ENCODE measurements around the gene SCN2B.
A peak's percentile ranks its signal among the peaks of the same experiment; 100 is the strongest.

SCN2B gene

DNA sequence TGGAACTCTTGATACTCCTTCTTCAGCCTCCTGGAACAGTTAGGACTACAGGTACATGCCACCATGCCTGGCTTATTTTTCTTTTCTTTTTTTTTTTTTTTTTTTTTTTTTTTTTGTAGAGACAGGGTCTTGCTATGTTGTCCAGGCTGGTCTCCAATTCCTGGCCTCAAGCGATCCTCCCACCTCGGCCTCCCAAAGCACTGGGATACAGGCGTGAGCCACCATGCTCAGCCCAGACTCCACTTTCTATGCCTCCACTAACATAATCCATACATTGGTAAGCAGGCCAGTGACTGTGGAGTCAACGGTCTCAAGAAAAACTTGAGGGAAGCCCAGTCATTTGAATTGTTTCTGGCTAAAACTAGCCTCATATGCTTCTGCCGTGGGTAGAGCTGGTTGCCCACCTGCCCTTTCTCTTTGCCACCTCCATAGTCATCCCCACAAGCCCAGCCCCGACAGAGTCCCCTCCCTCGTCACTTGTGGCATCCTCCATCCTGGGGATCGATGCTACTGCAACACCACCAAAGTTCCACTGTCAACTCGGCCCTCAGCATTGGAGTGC is 2.4 kb downstream of the SCN2B start:
- no peak for DNase-seq

DNA sequence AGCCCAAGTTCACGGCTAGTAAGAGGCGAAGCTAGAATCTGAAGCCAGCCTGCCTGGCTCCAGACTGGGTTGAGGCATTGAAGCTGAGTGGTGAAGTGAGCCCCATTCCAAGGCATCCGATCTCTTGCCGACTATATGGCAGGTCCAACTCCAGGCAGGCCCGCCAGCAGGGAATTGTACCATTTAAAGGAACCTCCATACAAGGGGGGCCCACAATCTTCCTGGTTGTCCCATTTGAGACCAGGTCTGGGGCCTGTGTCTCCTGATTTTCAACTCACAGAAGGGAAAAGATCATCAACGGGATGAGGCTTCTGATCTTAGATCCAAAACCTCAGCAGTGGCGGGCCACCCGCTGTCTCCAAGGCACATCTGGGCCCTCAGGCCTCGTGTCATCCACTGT is 4.1 kb downstream of the SCN2B start:
- no peak for DNase-seq

DNA sequence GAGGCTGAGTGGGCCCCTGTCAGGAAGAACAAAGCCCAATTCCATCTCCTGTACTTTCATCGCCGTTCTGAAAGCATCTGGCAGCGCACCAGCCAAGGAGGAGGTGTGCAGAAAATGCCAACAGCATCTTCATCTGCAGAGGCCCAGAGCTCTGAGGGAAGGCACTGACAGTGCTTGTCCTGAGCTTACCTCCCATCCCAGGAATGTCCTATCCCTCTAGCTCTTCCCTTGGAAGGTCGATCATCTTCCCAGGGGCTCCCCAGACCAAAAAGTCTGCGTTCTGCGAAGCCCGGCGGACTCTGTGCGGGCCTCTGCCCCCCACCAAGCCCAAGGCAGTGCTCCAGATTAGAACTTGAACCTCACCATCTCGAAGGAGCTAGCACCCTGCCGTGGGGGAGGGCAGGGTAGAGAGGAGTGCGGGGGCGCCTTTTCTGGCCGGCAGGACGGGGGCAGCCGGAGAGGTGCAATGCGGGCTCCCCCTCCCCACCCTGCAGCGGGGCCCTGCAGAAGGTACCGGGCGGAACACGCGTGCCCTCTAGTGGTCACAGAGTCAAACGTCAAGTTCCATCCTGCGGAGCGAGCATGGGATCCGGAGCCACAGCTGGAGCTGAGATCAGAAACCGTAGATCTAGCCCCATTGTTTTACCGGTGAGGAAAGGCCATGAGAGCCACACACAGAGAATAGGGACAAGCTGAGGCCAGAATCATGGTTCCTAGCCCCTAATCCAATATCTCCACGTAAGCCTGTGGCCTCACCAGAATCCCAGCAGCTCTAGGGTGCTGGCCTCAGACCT is 5.0 kb downstream of the SCN2B start:
- peak; percentile 69 for DNase-seq

DNA sequence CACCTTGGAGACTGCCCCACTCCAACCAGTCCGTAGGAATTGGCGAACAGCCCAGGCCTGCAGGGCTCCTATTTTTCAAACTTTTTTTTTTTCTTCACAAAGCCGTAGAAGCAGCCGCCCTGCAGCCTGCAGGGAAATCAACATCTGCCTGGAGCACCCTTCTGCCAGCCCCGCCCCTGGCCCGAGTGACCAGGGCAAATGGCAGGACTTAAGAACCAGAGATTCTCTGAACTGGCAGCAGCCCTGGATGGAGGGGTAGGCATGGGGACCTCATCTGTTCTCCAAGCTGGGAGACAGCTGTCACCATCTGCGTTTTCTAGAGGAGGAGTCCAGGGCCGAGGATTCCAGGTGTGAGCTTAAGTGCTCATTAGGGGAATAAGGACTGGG is 5.6 kb downstream of the SCN2B start:
- DNase-seq = no peak

DNA sequence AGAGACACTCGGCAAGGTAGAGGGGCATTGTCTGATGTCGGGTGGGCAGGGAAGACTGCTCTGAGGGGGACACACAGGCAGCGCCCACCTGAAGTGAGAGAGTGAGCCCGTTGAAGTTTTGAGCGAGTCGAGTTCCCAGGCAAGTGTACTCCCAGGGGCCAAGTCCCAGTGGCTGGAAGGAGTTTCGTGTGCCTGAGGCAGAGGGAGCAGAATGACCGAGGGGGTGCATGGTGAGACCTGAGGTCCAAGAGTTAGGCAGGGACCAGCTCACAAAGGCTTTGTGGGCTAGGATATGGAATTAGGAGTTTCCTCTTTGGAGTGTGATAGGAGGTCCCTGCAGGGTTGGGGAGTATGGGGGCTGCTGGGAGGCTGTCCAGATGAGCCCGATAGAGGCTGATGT is 6.2 kb downstream of the SCN2B start:
- no peak for DNase-seq

DNA sequence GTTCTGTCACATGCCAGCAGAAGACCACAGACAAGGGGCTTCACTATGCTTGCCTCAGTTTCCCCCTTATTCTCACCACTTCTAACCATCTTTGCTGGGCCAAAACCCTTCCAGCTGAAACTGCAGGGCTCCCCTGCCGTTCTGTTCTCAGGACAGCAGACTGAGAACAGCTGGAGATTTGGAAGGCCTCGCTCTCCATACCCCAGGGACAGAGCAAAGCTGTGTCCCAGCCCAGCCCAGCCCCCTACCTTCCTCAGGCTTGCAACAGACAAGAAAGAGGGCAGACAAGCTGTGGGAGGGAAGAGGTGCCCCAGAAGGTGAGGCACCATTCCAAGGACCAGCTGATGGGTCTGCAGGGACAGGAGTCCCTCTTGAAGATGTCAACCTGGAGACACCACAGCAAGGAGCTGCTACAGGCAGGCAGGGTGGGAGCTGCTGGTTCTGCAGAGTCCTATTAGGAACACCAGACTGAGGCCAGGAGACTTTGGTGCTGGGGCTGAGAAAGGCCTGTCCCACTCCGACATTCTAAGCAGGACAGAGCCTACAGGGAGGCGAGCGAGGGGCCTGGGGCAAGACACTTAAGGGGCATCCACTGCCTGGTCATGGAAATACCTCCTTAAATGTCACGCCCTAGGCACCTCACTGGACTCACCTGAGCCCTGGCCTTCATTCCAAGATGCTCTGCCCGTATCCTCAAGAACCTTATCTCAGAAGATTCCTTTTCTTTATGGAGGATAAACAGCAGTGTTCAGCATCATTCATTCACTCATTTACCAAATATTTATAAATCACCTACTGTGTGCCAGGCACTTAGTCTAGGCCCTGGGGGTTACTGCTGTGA is 6.9 kb downstream of the SCN2B start:
- no peak for DNase-seq

DNA sequence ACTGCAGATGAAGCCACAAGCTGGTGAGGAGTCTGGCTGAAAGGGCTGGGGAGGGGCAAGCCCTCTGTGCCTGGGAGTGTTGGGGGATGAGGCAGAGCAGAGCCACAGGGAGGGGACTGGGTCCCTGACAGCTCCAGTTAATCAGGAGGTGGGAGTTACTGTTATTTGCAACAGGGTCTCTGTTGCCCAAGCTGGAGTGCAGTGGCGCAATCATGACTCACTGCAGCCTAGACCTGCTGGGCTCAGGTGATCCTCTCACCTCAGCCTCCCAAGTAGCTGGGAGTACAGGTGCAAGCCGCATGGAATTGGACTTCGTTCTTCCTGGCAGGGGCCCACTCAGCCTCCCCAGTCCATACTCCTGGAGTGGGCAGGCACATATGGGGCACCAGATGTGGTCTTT is 7.7 kb downstream of the SCN2B start:
- DNase-seq = no peak

DNA sequence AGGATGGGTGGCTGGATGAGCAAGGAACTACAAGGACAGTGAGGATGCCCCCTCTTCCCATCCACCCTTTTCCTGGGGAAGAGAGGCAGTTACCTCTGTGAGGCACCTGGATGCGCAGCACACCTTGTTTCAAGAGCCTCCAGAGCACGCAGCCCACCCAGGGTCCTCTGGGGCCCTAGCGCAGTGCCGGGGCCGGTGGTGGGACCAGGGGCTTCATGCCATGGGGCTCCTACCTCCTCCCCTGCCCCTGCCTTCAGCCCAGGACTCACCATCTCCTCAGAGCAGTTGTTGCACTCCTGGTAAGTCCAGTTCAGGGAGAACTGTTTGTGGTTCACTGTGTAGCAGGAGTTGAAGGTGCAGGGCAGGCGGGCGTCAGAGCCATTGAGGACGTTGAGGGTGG is 8.1 kb downstream of the SCN2B start:
- DNase-seq = no peak

DNA sequence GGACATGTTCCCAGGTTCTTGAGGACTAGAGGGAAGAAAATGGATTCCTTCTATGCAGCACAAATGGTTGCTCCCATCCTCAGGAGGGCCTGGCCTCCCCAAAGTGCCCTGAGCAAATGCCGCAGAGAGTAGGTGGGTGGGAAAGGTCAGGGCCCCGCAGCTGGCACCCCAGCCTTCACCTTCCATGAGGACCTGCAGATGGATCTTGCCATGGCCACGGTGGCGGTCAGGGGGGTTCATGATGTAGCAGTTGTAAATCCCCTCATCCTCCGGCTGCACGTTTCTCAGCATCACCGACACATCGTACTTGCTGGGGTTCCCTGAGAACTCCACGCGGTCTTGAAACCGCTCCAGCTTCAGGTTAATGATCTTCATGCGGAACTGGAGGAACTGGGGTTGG is 8.5 kb downstream of the SCN2B start:
- no peak for DNase-seq

DNA sequence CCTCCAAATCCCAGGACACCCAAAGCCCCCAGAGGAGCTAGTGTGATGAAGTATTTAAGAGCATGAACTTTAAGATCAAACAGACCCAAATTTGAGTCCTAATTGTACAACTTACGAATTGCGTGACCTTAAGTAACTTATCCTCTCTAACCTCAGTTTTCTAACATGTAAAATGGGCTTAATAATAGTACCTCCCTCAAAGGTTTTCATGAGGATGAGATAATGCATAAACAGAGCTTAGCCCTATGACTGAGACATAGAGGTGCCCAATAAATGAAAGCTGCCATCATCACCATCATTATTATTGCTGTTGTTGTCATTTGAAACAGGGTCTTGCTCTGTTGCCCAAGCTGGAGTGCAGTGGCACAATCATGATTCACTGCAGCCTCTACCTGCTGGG is 9.2 kb downstream of the SCN2B start:
- DNase-seq = no peak

DNA sequence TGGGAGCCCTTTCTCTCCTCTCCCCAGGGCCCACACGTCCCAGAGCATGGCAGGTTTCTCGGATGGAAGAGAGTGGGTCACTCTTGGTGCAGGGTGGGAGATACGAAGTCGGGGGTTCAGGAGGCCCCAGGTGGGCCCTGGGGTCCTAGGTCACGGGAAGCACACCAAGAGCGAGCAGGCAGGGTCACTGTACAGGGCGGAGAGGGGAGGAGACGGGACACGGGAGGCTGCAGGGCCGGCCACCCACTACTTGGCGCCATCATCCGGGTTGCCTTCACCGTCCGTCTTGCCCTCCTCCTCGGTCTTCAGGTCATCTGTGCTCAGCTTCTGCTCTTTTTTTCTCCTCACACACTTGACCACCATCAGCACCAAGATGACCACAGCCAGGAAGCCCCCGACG is 9.8 kb downstream of the SCN2B start:
- DNase-seq = no peak

DNA sequence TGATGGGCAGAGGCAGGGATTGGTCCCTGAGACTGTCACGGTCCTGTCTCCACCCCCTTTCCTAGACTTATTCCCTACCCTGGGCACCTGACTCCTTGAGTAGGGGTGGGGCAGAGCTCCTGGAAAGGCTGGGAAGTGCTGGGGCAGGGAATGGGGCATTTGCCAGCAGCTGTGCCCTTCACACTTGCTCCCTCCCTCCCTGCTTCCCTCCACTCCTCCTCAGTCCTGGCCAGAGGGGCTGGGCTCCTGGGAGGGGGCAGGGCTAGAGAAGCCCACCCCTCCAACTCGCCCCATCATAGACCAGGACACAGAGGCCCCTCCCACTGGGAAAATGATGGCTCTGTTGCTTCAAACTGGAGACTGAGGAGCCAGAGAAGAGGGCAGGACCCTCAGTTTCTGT is 11.6 kb downstream of the SCN2B start:
- DNase-seq = no peak

DNA sequence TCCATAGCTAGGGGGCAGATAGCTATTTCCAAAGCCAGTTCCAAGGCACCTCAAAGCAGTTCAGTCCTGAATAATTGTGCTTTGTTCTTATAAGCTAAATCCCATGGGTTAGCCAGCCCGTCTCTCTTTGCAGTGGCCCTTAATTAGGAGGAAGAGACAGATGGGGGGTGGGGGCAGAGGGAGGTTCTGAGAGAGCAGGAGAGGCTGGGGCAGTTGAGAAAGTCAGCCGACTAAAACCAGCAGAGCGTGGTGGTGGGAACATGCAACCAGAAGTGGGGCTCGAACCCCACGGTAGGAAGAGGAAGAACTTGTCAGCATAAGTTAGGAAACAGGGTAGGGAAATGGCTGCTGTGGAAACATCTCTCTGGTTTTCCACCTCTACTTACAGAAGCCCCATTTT is 12.9 kb downstream of the SCN2B start:
- DNase-seq = no peak

DNA sequence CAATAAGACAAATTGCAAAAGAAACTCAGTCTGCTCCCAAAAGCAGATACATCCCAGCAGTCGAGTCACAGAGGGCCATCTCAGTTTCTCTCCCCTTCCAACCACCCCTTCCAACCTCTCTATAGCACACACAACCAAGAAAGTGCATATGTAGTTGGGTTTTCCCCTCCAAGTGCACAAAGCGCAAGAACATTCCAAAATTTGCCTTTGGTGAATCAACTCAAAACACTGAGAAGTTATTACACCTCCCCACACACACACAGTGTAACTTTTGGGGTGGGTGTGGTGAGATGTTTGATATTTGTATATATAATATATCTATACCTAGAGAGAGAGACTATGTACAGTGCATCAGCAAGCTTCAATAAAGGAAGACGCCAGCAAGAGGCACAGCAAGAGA is 13.6 kb downstream of the SCN2B start:
- DNase-seq = no peak

DNA sequence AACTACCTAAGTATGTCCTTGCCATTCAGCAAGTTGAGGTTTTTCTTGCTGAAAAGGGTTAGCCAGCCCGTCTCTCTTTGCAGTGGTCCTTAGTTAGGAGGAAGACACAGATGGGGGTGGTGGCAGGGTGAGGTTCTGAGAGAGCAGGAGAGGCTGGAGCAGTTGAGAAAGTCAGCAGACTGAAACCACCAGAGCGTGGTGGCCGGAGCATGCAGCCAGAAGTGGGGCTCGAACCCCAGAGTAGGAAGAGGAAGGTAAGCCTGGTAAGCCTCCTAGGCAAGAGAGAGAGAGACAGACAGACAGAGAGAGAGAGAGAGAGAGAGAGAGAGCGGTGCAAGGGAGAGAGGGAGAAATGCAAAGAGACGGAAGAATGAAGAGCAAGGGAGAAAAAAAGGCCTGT is 14.7 kb downstream of the SCN2B start:
- DNase-seq = no peak

DNA sequence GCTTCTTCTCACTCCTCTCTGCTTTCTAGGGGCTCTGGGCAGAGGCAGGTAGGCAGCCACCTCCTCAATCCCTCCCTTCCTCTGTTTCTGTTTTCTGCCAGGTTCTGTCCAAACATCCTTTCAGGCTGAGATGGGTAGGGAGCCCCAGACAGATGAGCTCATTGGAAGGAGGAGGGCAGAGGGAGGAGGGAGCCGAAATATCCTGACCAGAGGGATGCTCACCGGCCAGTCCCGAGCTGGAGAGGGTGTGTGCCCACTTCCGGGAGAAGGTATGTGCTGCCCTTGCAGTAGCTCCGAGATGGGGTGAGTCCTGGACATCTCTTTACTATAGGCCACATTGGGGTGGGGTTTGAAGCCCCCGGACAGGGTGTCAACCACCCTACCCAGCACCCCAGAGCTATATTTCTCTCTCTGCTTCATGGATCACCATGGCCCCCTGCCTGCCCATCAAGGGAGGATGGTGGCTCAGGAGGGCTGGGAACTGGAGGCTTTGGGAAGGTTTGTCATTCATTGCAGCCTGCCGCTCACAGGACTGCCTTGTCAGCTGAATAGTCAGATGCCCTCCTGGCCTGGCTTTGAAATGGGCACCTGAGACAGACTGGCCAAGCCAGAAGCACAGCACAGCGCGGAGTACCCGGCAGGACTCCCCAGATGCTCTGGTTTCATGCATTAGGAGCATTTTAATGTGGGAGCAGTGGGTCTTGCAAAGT is 19.1 kb downstream of the SCN2B start:
- DNase-seq = no peak

DNA sequence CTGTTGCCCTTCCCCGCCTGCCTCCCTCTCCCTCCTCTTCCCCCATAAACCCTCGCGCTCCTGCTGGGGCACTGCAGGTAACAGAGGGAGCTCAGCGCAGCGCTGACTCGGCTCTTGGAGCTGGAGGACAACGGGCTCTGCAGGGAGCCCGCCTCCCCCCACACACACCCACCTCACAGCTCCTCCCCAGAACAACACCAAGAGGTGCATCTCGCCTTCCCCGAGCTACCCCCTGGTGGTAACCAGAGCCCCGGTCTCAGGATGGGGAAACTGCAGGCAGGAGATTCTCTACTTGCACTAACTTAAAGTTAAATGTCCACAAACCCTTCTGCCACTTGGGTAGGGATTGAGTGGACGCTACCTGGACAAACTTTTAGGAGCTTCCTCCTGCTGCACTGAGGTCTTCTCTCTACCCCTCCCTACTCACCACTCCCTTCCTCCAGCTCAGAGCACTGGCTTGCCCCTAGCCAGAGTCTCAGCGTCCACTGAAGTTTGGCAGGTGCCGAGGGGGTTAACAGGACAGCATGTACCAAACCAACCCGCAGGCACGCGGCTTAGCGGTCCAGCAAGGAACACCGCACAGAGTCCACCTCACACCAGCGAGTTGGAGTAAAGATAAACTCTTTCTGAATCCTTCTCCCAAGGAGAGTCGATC is 19.8 kb downstream of the SCN2B start:
- DNase-seq = no peak

DNA sequence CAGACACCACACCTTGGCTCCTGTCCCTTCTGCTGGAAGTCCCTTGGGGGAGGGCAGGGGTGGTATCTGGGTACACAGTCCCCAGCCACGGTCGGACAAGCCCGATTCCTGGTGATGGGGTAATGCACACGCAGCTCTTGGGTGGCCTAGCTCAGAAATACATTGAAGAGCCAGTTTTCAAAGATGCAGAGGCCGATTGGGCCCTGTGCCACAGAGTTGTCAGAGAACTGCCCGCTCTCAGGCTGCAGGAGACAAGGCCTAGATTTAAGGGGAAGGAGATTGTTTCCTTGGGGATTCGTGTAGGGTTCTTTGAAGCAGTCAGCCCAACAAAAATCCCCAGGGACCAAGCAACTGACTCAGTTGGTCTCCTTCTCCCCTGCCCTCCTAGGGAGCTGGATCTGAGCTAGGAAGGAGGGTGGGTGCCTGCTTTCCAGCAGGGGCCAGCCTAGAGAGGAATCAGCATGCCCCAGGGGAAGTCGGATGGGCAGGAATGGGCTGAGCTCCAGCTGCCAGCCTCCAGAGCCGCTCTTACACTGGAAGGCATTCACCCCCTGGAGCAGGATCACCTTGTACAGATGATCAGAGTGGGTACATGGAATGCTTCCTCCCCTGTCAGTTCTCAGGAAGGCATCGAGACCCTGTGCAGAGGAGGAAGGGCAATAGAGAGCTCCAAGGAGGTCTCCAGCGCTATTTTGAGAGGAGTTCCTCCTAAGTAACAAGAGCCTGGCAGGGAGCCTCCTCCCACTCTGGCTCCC is 20.5 kb downstream of the SCN2B start:
- DNase-seq = no peak

DNA sequence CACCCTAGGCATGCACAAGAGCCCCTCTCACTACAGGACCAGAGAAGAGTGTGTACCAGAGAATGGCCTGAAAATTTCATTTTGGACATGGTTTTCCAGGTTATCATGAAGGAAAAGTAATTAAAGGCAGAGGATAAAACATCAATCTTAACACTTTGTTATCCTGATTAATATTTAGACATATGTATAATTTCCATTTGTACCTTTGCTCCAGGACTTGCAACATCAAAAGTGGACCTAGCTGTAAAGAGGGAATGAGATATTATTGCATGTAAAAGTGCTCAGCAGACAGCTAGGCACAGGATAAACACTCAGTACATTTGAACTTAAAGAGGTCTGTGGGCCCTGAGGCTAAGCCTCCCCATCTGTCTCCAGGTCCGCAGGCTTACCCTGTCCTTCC is 21.8 kb downstream of the SCN2B start:
- DNase-seq = no peak

DNA sequence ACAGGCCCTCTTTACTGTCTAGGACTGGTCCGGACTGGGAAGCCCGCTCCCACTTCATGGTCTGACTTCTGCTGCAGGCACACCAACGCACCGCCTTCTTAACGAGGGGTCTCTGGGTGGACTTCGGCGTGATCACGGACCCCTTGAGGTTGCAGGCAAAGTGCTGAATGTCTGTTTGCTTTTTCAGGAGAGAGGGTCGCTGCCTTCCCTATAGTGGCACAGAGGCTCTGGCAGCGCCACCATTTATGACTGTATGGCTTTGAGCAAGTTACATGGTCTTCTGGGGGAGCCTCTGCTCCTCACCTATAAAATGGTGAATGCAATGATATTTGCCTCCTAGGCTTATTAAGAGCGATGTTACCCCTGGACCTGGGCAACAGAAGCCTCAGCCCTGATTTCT is 22.5 kb downstream of the SCN2B start:
- DNase-seq = no peak

DNA sequence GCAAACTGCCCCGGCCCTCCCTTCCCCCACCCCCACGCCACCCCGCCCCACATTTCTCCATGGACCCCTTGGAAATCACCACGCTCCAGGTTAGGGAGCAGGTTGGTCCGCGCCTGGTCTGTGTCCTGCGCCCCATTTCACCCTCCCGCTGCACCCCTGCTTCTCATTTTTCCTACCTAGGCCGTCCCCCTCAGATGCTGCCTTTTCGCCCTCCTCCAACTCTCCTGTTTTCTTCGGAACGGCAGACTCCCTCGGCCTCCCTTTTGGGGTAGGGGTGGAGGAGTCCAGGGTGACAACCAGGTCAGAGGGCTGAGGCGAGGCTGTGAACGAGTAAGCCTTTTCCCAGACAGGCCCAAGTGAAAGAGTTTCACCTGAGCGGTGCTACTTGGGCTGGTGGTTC is 22.9 kb downstream of the SCN2B start:
- DNase-seq = no peak

All from T-helper 9 cell (primary cell).